ENCODE results near the gene THYN1. TPM values are rescaled to one million over a fixed set of nuclear protein-coding genes. Genes with fewer than 3 reads are reported as not detected.

THYN1 gene
- total and polyA plus RNA-seq, 9 donors: 41.0 to 91.8 (median 59.6) TPM

DNA sequence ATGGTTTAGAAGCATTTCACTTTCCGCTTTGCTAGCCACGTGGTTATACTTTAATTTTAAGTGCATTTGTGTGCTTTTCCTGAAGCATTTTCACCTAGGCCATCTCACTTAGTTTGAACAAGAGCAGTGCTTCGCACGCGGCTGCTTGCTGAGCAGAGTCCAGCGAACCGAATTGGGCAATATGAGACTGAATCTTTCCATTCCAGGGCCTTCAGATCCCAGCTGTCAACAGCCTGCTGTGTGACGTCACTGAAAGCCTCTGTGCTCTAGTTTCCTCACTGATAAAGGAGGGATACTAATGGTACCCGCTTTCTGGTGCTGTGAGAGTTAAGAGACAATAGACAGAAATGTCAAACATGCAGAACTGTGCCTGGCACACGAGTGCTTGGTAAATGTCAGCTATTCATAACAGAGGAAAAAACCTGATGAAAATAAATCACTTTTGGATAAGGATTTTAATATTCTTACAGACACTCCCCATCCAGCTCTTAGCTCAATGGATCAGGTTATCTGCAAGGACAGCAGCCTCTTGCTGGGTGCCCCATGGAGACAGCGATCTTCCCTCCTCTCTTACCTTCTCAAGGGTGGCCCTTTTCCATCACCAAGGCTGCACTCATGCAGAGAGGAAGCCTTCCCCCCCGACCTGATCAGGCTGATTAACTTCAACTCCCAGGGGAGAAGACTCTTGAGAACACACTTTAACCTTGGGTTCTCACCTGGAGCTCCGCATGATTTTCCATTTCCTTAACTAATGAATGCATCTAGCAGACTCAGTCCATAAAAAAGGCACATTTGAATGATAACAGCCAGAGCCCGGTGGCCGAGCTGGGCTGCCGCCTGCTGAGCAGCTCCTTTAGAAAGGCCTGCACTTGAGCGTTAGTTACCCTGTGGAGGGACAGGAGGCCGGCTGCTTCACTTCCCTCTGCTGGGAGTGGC, 19.5 kb upstream of the THYN1 start:
- peaks cover 6% of the 10 kb centered on the region for H3K4me1 ChIP-seq (ENCODE audit: insufficient read depth)
- no peak for DNase-seq
- no peaks in the 10 kb centered on the region for H3K9me3 ChIP-seq
- TF ChIP-seq, protein P1, sequence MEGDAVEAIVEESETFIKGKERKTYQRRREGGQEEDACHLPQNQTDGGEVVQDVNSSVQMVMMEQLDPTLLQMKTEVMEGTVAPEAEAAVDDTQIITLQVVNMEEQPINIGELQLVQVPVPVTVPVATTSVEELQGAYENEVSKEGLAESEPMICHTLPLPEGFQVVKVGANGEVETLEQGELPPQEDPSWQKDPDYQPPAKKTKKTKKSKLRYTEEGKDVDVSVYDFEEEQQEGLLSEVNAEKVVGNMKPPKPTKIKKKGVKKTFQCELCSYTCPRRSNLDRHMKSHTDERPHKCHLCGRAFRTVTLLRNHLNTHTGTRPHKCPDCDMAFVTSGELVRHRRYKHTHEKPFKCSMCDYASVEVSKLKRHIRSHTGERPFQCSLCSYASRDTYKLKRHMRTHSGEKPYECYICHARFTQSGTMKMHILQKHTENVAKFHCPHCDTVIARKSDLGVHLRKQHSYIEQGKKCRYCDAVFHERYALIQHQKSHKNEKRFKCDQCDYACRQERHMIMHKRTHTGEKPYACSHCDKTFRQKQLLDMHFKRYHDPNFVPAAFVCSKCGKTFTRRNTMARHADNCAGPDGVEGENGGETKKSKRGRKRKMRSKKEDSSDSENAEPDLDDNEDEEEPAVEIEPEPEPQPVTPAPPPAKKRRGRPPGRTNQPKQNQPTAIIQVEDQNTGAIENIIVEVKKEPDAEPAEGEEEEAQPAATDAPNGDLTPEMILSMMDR (IDR thresholded peaks at IDR 0.05): no peak
- TF ChIP-seq EP300 (IDR thresholded peaks at IDR 0.05) (no peak), POLR2A (IDR thresholded peaks at IDR 0.05) (no peak)
- H3K4me3 ChIP-seq: no peak overlapping the region
- intact Hi-C loops (cut with DNase I): no loop called here
- no peak overlapping the region for H3K27ac ChIP-seq
- H3K36me3 ChIP-seq: no peaks in the 10 kb centered on the region
- no peaks in the 10 kb centered on the region for H3K27me3 ChIP-seq
- WGBS, 3 donors: 30 to 33% (median 32%) methylated on average over 18 of the region's 18 CpGs

DNA sequence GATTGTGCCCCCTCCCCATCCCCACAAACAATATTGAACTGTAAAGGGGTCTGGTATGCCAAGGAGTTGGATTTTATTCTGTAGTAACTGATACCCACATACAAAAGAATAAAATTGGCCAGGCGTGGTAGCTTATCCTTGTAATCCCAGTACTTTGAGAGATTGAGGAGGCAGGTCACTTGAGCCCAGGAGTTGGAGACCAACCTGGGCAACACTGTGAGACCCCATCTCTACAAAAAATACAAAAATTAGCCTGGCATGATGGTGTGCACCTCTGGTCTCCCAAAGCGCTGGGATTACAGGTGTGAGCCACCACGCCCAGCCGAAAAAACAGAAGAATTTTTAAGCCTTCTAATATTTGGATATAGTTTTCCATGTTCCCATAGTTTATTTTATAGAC, 18.8 kb upstream of the THYN1 start:
- no peaks in the 10 kb centered on the region for H3K9me3 ChIP-seq
- 85 to 94% (median 91%) methylated on average over 4 of the region's 4 CpGs for WGBS, 3 donors
- intact Hi-C loops (cut with DNase I): no loop called here
- H3K27ac ChIP-seq: no peak overlapping the region
- TF ChIP-seq, protein P1 (IDR thresholded peaks at IDR 0.05): no peak
- TF ChIP-seq POLR2A (IDR thresholded peaks at IDR 0.05): no peak
- TF ChIP-seq EP300 (IDR thresholded peaks at IDR 0.05): no peak
- no peaks in the 10 kb centered on the region for H3K36me3 ChIP-seq
- no peak for DNase-seq
- H3K4me1 ChIP-seq (ENCODE audit: insufficient read depth): peaks cover 6% of the 10 kb centered on the region
- H3K4me3 ChIP-seq: no peak overlapping the region
- H3K27me3 ChIP-seq: no peaks in the 10 kb centered on the region

DNA sequence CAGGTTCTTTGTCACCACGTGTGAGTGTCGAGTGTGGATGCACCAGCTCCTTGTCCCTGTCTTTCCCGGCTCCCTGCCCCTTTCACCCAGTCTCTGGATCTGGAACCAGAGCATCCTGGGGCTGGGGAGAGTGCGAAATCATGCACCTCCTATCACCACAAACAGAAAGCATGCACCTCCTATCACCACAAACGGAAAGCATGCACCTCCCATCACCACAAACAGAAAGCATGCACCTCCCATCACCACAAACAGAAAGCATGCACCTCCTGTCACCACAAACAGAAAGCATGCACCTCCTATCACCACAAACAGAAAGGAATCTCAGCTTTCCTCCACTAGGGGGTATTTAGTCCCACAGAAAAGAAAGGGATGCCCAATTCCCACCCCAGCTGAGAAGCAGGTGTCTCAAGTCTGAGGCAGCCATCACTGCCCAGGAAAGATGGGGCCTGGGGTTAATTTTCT, 17.1 kb upstream of the THYN1 start:
- no peak for DNase-seq
- H3K4me3 ChIP-seq: no peak overlapping the region
- no peak overlapping the region for H3K27ac ChIP-seq
- TF ChIP-seq EP300 (IDR thresholded peaks at IDR 0.05): no peak
- no peak for TF ChIP-seq POLR2A (IDR thresholded peaks at IDR 0.05)
- no peaks in the 10 kb centered on the region for H3K36me3 ChIP-seq
- H3K9me3 ChIP-seq: no peaks in the 10 kb centered on the region
- intact Hi-C loops (cut with DNase I): no loop called here
- H3K4me1 ChIP-seq (ENCODE audit: insufficient read depth): no peaks in the 10 kb centered on the region
- 40 to 42% (median 40%) methylated on average over 5 of the region's 5 CpGs for WGBS, 3 donors
- H3K27me3 ChIP-seq: no peaks in the 10 kb centered on the region

DNA sequence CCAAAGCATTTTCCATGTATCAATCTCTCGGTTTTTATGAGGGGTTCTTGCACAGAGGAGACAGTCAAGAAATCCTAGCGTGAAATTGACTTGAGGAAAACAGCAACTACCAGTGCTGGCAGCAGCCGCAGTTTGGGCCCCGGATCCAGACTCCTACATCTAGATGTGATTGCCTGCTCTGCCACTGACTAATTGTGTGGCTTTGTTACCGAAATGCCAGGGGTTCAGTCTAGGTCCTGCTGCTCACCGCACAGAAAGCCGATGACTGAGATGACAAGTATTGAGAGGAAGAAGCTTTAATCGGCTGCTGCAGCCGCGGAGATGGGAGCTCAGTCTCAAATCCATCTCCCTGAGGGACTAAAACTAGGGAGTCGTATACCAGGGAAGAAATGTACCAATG, 14.8 kb upstream of the THYN1 start:
- H3K9me3 ChIP-seq: no peaks in the 10 kb centered on the region
- H3K27me3 ChIP-seq: no peaks in the 10 kb centered on the region
- H3K4me3 ChIP-seq: no peak overlapping the region
- TF ChIP-seq EP300 (IDR thresholded peaks at IDR 0.05): no peak
- no peak for TF ChIP-seq POLR2A (IDR thresholded peaks at IDR 0.05)
- TF ChIP-seq, protein P1 (IDR thresholded peaks at IDR 0.05): no peak
- no peaks in the 10 kb centered on the region for H3K4me1 ChIP-seq (ENCODE audit: insufficient read depth)
- intact Hi-C loops (cut with DNase I): no loop called here
- WGBS, 3 donors: 83 to 87% (median 84%) methylated on average over 11 of the region's 11 CpGs
- no peak overlapping the region for H3K27ac ChIP-seq
- H3K36me3 ChIP-seq: no peaks in the 10 kb centered on the region
- no peak for DNase-seq

DNA sequence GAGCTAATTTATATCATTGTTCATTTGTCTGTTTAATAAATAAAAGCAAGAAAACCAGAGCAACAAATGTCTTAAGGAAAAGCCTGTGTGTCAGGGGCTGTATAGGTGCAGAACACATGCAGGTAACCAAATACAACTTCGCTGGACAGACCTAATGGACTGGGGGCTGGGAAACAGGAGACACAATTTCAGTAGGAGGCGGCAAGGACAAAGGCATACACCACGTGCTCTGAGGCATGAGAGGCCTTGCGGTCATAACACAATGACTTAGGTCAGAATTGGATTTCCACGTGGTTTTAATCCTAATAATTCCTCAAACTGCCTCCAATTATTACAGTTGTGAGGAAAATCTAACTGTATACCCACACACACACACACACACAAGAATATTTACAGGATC, 14.3 kb upstream of the THYN1 start:
- Histone ChIP-seq H3K27me3 (no peaks in the 10 kb centered on the region), H3K4me3 (no peak overlapping the region), H3K27ac (no peak overlapping the region), H3K36me3 (no peaks in the 10 kb centered on the region), H3K9me3 (no peaks in the 10 kb centered on the region), H3K4me1 (ENCODE audit: insufficient read depth) (no peaks in the 10 kb centered on the region)
- intact Hi-C loops (cut with DNase I): no loop called here
- WGBS, 3 donors: 70 to 77% (median 73%) methylated on average over 5 of the region's 5 CpGs
- DNase-seq: no peak
- TF ChIP-seq POLR2A (IDR thresholded peaks at IDR 0.05) (no peak), EP300 (IDR thresholded peaks at IDR 0.05) (no peak)
- TF ChIP-seq, protein P1 (IDR thresholded peaks at IDR 0.05): no peak

All from ovary (tissue), 9 donors.